ENCODE measurements around the gene ZNF383. TPM values are rescaled to one million over a fixed set of nuclear protein-coding genes. Genes with fewer than 3 reads are reported as not detected.

The ZNF383 gene
- polyA plus RNA-seq (2012; rRNA removed), result 2.0 and 2.8 TPM in 2 replicates
- polyA plus RNA-seq (2012; cell fraction: cytosol; rRNA removed), result 2.1 and 2.3 TPM in 2 replicates
- 7.9 and 9.6 TPM in 2 replicates for polyA plus RNA-seq (2012; cell fraction: nucleus; rRNA removed)

DNA sequence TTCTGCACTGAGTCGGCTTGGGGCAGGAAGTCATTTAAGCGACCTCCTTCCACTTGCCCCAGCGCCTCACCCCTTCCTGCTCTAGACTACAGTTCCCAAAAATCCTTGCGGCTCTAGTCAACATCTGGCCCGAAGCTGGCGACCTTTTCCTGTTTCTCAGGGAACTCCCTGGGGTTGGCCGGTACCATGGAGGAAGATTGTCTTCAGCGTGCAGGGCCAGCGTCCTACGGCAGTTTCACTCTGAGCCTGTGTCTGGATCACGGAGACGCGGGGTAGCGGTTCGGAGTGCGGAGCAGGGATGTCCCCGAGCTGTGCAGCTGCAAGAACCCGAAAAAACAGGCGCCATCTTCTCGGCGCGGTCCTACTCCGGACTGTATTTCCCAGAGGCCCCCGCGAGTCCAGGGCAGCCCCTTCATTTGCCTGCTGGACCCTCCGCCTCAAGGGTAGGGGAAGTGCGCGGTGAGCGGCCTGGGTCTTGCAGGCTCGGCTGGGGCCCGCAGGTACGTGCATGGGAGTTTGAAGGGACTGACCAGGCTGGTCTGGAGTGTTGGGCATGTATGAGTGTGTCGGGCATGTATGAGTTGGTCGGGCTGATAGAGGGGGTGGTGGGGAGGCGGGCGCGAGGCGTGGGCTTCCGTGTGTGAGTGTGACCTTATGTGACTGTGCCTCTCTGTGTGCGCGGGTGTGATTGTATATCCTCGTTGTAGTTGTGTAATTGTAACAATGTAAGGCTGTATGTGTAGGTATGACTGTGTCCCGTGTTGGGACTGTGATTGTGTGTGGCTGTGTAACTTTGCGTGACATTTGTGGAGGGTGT, at the start of gene ZNF383:
ZNF383 (plus strand) TSS at position 440 of the 817 bp plus-strand sequence. CDS start 12,240 bp downstream, outside the sequence.
- Histone ChIP-seq H3K9me3 (no peaks in the 10 kb centered on the region), H3K4me2 (peak within 1 kb of the TSS; percentile 82), H3K4me3 (ENCODE audit: low read depth in 2 of 2, low read length in 1 of 2) (peak within 1 kb of the TSS; percentile 57 to 100), H3K4me1 (ENCODE audit: control insufficient read depth in 1 of 2, insufficient read depth in 2 of 2, low read depth in 1 of 2, low read length in 1 of 2) (peaks cover 0 to 6% of the 10 kb centered on the region in 2 experiments; a peak in 1 of 4 replicates), H3K27me3 (ENCODE audit: insufficient read depth) (no peaks in the 10 kb centered on the region), H3K36me3 (replicated peaks in 1 of 2; ENCODE audit: control insufficient read depth in 1 of 2, insufficient read depth in 2 of 2, low read length in 1 of 2) (peaks cover 0 to 28% of the 10 kb centered on the region in 2 experiments), H3K9ac (peak within 1 kb of the TSS; percentile 71), H3K9me2 (no peaks in the 10 kb centered on the region), H3K79me2 (ENCODE audit: insufficient read depth) (peaks cover 25% of the 10 kb centered on the region), H2AFZ (ENCODE audit: low read depth) (peak within 1 kb of the TSS; percentile 99), H3K27ac (ENCODE audit: low read depth in 2 of 2, low read length in 1 of 2) (peak within 1 kb of the TSS; percentile 75 to 97), H3F3A (replicated peaks; ENCODE audit: insufficient read depth) (peaks cover 6% of the 10 kb centered on the region), H4K20me1 (ENCODE audit: insufficient read depth) (no peaks in the 10 kb centered on the region)
- CTCF ChIA-PET, result interaction anchor here (1.2 to 2.5 kb wide), 2 partner anchors 18 to 244 kb away, joined by 3 to 15 read pairs; no protein-coding TSS in a partner anchor
- POLR2A ChIA-PET, result interaction anchor here (0.8 to 1.3 kb wide), 7 partner anchors 10 to 690 kb away, joined by 3 to 5 read pairs (median 3); partner anchors contain the start of genes ZNF260 and ZNF420
- WGBS (ENCODE audit: low lambda C conversion rate), result 2% methylated on average over 30 of the region's 44 CpGs
- DNase-seq, result peak; percentile 90
- no peak for TF ChIP-seq FOSL2 (IDR thresholded peaks at IDR 0.05; ENCODE audit: borderline replicate concordance, low read depth)
- no peak for TF ChIP-seq NRF1 (IDR thresholded peaks at IDR 0.05; ENCODE audit: low read depth, low read length)
- TF ChIP-seq GATA2 (CRISPR knock-in tag; IDR thresholded peaks at IDR 0.05), result no peak
- TF ChIP-seq, protein P1, sequence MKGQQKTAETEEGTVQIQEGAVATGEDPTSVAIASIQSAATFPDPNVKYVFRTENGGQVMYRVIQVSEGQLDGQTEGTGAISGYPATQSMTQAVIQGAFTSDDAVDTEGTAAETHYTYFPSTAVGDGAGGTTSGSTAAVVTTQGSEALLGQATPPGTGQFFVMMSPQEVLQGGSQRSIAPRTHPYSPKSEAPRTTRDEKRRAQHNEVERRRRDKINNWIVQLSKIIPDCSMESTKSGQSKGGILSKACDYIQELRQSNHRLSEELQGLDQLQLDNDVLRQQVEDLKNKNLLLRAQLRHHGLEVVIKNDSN (IDR thresholded peaks at IDR 0.05; ENCODE audit: borderline replicate concordance, low read depth), result 0 out of 2 replicates have a peak, but pooled peaks have one; percentile 15
- TF ChIP-seq, protein P2, sequence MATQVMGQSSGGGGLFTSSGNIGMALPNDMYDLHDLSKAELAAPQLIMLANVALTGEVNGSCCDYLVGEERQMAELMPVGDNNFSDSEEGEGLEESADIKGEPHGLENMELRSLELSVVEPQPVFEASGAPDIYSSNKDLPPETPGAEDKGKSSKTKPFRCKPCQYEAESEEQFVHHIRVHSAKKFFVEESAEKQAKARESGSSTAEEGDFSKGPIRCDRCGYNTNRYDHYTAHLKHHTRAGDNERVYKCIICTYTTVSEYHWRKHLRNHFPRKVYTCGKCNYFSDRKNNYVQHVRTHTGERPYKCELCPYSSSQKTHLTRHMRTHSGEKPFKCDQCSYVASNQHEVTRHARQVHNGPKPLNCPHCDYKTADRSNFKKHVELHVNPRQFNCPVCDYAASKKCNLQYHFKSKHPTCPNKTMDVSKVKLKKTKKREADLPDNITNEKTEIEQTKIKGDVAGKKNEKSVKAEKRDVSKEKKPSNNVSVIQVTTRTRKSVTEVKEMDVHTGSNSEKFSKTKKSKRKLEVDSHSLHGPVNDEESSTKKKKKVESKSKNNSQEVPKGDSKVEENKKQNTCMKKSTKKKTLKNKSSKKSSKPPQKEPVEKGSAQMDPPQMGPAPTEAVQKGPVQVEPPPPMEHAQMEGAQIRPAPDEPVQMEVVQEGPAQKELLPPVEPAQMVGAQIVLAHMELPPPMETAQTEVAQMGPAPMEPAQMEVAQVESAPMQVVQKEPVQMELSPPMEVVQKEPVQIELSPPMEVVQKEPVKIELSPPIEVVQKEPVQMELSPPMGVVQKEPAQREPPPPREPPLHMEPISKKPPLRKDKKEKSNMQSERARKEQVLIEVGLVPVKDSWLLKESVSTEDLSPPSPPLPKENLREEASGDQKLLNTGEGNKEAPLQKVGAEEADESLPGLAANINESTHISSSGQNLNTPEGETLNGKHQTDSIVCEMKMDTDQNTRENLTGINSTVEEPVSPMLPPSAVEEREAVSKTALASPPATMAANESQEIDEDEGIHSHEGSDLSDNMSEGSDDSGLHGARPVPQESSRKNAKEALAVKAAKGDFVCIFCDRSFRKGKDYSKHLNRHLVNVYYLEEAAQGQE (IDR thresholded peaks at IDR 0.05; ENCODE audit: low read depth, low read length), result 0 out of 2 replicates have a peak, but pooled peaks have one; percentile 50
- TF ChIP-seq NFIC (IDR thresholded peaks at IDR 0.05; ENCODE audit: borderline replicate concordance), result no peak
- no peak for TF ChIP-seq TEAD4 (IDR thresholded peaks at IDR 0.05; ENCODE audit: borderline replicate concordance, insufficient read depth)
- no peak for TF ChIP-seq EZH2phosphoT487 (IDR thresholded peaks at IDR 0.05; ENCODE audit: borderline replicate concordance, low read depth)
- TF ChIP-seq, protein P3, sequence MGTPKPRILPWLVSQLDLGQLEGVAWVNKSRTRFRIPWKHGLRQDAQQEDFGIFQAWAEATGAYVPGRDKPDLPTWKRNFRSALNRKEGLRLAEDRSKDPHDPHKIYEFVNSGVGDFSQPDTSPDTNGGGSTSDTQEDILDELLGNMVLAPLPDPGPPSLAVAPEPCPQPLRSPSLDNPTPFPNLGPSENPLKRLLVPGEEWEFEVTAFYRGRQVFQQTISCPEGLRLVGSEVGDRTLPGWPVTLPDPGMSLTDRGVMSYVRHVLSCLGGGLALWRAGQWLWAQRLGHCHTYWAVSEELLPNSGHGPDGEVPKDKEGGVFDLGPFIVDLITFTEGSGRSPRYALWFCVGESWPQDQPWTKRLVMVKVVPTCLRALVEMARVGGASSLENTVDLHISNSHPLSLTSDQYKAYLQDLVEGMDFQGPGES (IDR thresholded peaks at IDR 0.05; ENCODE audit: low read depth, low read length), result no peak
- TF ChIP-seq, protein P4, sequence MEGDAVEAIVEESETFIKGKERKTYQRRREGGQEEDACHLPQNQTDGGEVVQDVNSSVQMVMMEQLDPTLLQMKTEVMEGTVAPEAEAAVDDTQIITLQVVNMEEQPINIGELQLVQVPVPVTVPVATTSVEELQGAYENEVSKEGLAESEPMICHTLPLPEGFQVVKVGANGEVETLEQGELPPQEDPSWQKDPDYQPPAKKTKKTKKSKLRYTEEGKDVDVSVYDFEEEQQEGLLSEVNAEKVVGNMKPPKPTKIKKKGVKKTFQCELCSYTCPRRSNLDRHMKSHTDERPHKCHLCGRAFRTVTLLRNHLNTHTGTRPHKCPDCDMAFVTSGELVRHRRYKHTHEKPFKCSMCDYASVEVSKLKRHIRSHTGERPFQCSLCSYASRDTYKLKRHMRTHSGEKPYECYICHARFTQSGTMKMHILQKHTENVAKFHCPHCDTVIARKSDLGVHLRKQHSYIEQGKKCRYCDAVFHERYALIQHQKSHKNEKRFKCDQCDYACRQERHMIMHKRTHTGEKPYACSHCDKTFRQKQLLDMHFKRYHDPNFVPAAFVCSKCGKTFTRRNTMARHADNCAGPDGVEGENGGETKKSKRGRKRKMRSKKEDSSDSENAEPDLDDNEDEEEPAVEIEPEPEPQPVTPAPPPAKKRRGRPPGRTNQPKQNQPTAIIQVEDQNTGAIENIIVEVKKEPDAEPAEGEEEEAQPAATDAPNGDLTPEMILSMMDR (IDR thresholded peaks at IDR 0.05), result no peak
- TF ChIP-seq POLR2AphosphoS5 (IDR thresholded peaks at IDR 0.05; ENCODE audit: low read depth, low read length), result peak; percentile 74
- TF ChIP-seq, protein P5, sequence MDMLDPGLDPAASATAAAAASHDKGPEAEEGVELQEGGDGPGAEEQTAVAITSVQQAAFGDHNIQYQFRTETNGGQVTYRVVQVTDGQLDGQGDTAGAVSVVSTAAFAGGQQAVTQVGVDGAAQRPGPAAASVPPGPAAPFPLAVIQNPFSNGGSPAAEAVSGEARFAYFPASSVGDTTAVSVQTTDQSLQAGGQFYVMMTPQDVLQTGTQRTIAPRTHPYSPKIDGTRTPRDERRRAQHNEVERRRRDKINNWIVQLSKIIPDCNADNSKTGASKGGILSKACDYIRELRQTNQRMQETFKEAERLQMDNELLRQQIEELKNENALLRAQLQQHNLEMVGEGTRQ (IDR thresholded peaks at IDR 0.05; ENCODE audit: borderline replicate concordance, low read depth, low read length), result no peak
- peak; percentile 76 for TF ChIP-seq SIN3A (IDR thresholded peaks at IDR 0.05; ENCODE audit: borderline replicate concordance, low read depth, low read length)
- TF ChIP-seq YY1 (IDR thresholded peaks at IDR 0.05; ENCODE audit: low read depth), result peak; percentile 96
- TF ChIP-seq TCF12 (IDR thresholded peaks at IDR 0.05), result peak; percentile 55; the same call in 1 of the 2 replicates
- peak; percentile 88 for TF ChIP-seq MXI1 (IDR thresholded peaks at IDR 0.05; ENCODE audit: low read depth, low read length)
- peak; percentile 89 for TF ChIP-seq ELF1 (IDR thresholded peaks at IDR 0.05)
- TF ChIP-seq GABPA (IDR thresholded peaks at IDR 0.05; ENCODE audit: low read depth), result peak; percentile 72
- TF ChIP-seq RCOR1 (IDR thresholded peaks at IDR 0.05; ENCODE audit: low read length), result no peak; the same call in 1 of the 2 replicates
- TF ChIP-seq FOXJ3 (CRISPR knock-in tag; IDR thresholded peaks at IDR 0.05), result no peak
- TF ChIP-seq SMC3 (IDR thresholded peaks at IDR 0.05; ENCODE audit: low read depth, low read length), result no peak
- no peak for TF ChIP-seq RXRA (IDR thresholded peaks at IDR 0.05; ENCODE audit: borderline replicate concordance, low read depth)
- peak; percentile 70 for TF ChIP-seq TAF1 (IDR thresholded peaks at IDR 0.05; ENCODE audit: borderline replicate concordance, low read depth, low read length)
- TF ChIP-seq JUND (IDR thresholded peaks at IDR 0.05), result no peak

All from SK-N-SH (cell line).